NOMO-1 treated with dmso at 0.1 percent for 144 hours (cell line): ENCODE data around the gene CAMK2A.

Experiments
- DNase-seq: peaks from one replicate; lab custom pipeline; 2025; ENCODE audit not compliant: unreplicated experiment; lab: John Stamatoyannopoulos, UW

Gene CAMK2A

DNA sequence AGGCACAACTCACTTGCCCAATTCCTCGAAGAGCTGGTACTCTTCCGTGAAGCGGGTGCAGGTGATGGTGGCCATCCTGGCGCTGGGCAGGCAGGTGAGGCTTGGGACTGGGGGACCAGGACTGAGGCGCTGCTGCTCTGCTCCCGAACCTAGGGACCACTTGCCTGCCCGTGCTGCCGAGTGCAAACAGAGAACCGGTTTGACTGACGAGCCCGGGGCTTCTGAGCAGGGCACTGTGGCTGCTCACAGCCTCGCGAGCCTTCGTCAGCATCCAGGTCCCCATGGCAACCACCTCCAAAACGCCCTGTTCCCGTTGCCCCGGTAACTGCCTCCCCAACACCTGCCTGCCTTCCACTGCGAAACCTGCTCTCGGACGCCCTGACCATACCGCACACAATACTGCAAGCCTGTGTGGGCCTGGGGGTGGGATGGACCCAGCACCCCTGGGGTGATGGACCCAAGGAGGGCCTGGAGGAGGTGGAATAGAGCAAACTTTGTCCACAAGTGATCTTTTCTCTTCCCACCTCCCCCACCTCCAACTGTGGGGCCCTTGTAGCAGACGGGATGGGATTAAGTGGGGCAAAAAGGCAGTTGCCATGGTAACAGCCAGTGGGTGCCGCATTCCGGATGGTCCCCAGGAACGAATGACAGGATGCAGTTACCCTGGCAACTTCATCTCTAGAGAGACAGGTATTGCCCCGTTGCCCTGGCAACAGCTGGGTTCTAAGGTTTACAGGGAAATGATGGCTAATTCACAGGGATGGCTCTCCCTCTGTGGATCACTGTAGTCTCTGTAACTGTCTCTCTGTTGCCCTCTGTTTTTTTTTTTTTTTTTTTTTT lies at the start of gene CAMK2A:
Gene CAMK2A (minus strand): TSS at position 223 of the 840 bp plus-strand sequence. CDS start 148 bp downstream, at position 75.
- DNase-seq, result no peak

GRCh38 chr5:150339165-150339564 lies 49.6 kb upstream of the CAMK2A start:
- DNase-seq, result no peak

GRCh38 chr5:150338546-150338945 lies 49.0 kb upstream of the CAMK2A start:
- no peak for DNase-seq

- no peak for DNase-seq
These were observed 46.2 kb upstream of the CAMK2A start for GRCh38 chr5:150335778-150336177.

DNA sequence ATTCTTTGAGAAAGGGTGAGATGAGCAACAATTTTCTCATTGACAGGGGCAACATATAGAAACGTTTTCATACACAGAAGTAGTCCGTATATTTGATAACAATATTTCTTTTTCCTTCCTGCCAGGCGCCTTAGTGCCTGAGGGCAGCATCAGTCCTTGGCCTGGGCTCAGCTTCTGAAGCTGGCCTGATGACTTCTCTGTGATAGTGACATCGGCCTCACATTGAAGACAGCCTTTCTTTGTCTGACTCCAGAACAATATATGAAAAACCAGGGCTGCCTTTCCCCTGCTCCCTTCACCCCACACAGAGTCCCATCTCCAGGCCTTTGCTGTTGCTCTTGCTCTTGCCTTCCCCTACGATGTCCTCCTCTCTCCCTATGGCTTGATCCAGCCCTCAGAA lies 43.8 kb upstream of the CAMK2A start:
- DNase-seq, result no peak

- no peak for DNase-seq
These were observed 40.6 kb upstream of the CAMK2A start for GRCh38 chr5:150329881-150330876.

- no peak for DNase-seq
These were observed 39.5 kb upstream of the CAMK2A start for GRCh38 chr5:150329038-150329437.

GRCh38 chr5:150328515-150328914 lies 38.9 kb upstream of the CAMK2A start:
- DNase-seq, result no peak

DNA sequence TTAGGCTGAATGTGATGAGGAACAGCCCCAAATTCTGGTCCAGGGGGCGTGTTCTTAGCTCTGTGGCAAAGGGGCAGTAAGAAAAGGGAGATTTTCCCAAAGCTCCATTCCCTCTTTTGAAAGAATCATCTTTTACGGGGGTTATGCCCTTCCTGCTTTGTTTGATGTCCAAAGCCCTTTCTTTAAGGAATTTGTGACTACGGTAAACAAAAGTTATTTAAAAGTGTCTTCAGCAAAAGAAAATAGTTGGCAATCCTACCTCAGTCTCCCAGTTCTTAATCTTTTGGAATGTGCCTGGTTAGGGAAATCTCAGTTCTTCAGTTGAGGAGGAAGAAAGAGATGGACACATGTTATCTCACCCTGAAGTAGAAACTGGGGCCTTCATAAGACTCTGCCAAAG lies 37.6 kb upstream of the CAMK2A start:
- DNase-seq, result no peak

DNA sequence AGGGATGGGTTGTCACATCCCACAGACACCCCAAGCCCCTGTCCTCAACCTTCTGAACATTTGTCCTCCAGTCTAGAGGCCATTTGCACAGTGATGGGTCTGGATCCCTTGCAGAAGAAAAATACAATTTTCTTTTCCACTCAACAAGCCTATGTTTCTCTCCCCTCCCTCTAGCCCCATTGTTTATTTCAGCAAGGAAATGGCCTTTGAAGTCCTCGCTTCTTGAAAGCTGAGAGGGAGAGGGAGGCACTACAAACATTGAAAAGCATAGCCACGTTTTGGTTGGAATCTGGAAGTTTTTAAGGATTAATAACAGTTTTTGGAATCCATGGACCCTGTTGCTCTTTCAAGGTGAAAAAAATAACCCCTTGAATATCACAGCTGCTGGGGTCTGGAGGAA lies 37.1 kb upstream of the CAMK2A start:
- DNase-seq, result no peak

DNA sequence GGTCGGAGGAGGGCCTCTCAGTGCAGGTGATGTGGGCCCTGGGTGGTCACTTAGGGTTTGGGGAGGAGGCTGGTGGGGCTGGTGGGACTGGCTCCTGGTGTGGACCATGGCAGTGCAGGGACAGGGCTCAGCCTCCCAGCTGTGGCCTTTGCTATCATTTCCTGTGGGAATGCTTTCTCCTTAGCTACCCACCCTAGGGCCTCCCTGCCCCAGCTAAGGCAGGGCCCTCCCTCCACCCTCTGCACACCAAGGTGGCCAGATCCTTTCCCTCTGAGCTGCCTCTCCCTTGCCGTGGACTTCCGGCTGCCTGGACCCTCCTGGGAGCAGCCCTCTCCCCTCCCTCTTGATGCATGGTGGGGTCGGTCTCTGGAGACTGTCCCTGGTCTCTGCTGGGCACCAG lies 35.9 kb upstream of the CAMK2A start:
- no peak for DNase-seq

DNA sequence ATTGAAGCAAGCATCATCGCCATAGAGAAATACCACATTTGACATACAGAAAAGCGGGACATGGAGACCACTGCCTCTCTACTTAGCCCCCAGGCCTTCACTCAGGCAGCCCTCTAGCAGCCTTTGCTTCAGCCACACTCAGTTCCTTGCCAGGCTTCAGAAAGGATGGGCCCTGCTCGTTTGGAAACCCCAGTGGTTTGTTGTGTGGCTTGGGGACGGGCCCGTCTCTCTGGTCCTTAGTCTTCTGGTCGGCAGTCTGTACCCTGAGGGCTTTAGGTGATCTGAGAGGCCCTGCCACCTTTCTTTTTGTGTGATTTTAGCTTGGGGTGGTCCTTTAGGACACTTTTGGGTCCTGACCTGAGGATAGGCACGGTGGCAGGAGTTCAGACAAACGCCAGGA lies 34.2 kb upstream of the CAMK2A start:
- DNase-seq, result no peak

DNA sequence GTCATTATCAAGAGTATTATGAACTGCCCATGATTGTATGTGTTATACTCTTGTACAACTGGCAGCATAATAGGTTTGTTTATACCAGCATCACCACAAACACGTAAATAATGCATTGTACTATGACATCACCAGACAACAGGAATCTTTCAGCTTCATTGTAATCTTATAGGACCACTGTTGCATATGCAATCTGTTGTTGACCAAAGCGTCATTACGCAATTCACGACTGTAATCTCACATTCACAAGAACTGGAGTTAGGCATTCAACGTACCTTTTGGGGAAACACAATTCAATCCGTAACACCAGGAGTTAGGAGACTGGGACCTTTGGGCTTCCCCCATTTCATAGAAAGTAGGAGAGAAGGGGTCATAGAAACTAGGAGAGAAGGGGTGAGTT lies 33.5 kb upstream of the CAMK2A start:
- no peak for DNase-seq

- DNase-seq, result no peak
These were observed 32.6 kb upstream of the CAMK2A start for GRCh38 chr5:150322202-150322601.

GRCh38 chr5:150321784-150322183 lies 32.2 kb upstream of the CAMK2A start:
- no peak for DNase-seq

DNA sequence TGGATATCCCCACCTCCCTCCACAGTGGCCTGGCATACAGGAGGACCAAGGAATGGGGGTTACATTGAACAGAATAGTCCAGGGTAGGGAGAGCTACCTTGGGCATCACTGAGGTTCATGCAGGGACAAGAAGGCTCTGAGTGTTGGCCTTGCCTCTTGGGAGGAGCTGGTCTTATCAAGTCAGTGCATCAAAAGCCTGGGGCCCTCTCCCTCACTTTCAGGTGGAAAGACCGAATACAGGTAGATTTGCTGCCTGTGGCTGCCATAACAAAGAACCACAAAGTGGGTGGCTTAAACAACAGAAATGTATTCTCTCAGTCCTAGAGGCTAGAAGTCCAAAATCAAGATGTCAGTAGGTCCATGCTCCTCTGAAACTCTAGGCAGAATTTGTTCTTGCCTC lies 31.6 kb upstream of the CAMK2A start:
- DNase-seq, result no peak

GRCh38 chr5:150320044-150320613 lies 30.6 kb upstream of the CAMK2A start:
- DNase-seq, result no peak

- no peak for DNase-seq
These were observed 29.9 kb upstream of the CAMK2A start for GRCh38 chr5:150319484-150319790.

- no peak for DNase-seq
These were observed 29.3 kb upstream of the CAMK2A start for GRCh38 chr5:150318613-150319483.

DNA sequence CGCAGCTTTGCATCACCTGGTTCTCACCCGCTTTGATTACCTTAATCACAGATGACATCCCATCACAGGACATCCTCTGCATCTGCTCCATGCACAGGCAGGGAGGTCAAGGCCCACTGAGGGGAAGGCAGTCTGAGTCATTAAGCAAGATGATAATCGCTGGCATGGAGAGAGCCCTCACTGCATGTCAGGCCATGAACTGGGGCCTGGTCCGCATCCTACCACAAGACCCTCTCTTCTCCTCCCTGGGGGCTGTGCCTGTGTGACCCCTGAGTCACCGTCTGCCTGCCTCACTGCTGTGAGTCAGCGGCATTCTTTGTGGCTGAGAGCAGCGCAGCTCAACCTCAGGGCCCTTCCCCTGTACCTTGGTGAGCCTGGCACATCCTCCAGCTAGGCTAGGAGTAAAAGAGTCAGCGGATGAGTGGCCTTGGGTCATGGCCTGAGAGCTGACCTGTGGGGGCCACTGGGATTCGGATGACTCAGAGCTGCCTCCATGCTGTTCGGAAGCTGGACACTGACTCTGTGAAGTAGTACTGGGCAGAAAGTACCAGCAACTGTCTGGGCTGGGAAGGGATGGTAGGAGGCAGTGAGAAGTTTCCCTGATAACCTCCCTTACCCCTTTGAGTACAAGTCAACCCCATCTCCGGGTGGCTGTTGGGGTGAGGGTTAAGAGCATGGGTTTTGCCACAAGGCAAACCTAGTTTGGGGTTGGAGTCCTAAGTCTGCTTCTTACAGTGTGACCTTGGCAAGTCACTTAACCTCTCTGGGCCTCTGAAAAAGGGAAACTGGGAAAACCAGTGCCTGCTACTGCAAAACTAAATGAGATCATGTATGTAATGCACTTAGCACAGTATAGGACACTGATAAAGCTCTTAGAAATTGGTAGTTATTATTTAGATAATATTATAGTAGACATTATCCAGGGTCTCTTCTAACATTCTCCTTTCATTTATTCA lies 27.8 kb upstream of the CAMK2A start:
- DNase-seq, result no peak
